RCC 7860 (cell line): ENCODE measurements around the gene REELD1.
A peak's percentile ranks its signal among the peaks of the same experiment; 100 is the strongest.

Source experiments
- DNase-seq: peaks from one replicate; pipeline ENCODE4 v3.0.0-alpha.2; 2015; ENCODE audit warnings: low spot score
- FAIRE-seq: peaks from 2 replicates; lab custom pipeline; 2012; peaks lifted over from hg19 to GRCh38; lab: Jason Lieb, UNC

REELD1 gene

DNA sequence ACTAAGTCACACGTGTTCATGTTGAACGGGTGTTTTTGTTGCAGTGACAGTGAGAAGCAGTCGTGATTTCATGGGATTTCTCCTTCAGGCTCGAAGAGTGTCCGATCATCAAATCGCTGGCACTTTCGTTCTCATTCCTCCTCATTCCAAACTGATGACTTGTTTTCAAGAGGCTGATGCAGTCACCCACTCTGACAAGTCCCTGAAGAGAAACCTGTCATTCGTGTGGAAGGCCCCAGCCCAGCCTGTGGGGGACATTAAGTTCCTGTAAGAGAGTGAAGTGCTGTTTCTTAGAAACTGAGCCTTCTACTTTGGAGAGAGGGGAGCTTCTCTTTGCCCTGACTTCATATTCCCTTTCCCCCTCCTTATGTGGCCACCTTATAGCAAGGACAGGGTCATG is 8.0 kb downstream of the REELD1 start:
- DNase-seq = peak; percentile 73
- no peak for FAIRE-seq

DNA sequence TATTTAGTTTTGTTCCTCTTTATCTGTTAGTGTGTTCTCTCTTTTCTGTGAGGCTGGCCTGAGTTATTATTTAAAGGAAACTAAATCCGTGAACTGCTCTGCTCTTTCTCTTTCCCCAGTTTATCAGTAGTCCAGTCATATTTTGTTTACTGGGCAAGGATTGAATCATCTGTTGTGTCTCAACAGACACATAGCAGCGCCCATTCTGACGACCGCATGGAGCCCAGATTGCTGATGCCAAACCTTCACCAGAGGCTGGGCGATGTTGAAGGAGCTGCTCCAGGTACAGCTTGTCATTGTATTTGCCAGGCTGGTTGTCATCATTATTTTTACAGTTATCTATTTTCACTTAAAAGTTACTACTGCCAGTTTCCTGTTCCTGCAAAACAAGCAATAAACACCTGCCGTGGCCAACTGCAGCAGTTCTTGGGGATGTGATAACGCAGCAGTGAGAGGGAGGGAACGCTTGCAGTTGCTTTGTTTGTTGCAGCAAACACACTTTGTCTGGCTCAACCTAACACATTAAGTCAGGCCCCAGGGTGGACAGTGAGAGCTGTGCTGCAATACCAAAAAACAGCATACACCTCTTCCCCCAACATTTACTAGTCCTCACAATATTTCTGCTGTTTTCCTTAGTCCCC is 10.1 kb downstream of the REELD1 start:
- FAIRE-seq (no peak), DNase-seq (no peak)

DNA sequence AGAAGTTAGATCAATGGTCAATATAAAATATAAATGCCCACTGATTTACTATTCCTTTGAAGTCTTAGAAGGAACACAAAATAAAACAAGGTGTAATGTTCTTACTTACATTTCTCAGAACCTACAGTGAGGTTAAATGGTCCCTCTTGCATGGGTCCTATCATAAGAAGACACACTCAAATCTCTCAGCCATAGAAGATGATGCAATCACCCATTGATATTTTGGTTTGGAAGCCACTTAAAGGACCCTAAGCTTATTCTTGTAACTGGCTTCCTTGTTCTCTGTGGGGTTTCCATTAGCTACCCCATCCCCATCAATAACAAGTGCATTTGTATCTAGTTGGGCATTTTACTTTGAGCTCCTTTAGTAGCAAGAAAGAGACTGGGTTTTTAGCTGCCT is 15.1 kb downstream of the REELD1 start:
- FAIRE-seq = no peak
- DNase-seq = no peak

DNA sequence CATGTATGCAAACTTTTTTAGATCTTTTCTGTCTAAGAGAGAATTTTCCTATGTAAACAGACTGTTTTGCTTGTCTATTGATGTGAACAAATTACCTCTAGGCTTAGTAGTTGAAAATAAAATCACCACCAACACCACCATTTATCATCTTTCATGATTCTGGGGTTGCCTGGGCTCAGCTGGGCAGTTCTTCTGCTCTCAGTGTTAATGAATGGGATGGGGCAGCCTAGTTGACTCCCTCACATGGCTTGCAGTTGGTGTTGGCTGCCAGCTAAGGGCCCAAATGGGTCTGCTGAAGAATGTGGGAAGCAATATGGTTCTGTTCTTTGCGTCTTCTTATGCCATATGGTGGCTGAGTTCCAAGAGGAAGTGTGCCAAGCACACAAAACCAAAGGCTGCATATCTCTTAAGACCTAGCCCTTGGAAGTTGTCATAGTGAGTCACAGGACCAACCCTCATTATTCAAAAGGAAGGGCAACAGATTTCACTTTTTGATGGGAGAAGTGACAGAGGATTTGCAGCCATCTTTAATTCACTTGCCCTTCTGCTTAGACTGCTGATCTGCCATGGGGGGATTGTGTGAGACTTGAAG is 17.9 kb downstream of the REELD1 start:
- FAIRE-seq (no peak), DNase-seq (no peak)

DNA sequence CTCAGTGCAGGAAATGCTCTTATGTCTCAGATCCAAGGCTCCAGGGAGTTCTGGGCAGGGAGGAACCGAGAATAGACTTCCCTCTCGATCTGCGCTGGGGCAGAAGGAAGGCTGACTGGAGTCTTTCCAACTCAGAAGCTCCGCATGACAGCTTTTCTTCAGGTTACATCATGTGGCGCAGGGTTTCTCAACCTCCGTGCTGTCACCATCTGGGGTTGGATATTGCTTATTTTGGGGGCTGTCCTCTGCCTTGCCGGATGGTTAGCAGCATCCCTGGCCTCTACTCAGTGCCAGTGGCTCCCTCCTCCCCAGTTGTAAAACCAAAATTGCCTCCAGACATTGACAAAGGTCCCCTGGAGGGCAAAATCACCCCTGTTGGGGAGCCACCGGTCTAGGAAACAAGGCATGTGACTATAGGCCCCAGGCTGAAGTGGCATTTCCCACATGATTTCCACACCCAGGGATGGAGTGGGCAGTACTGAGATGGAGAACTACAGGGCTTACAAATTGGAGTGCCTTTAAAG is 21.4 kb downstream of the REELD1 start:
- no peak for FAIRE-seq
- DNase-seq = no peak

DNA sequence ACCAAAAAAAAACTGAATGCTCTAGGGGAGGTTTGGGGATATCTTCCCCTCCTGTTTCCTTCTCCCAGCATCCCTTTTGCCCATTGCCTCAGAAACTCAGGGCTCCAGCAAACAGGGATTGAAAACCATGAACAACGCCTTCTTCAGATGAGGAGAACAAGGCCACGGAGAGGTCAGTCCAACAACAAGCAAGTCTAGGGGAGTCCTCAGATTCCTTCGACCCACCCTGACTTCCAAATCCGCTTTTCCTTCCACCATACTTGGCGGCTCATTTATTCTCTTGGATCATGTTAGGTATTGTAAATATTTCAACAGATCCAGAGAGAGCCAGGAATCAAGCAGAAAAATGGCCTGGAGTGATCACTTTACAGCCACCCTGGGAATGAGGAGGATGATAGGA is 21.9 kb downstream of the REELD1 start:
- FAIRE-seq (no peak), DNase-seq (no peak)

DNA sequence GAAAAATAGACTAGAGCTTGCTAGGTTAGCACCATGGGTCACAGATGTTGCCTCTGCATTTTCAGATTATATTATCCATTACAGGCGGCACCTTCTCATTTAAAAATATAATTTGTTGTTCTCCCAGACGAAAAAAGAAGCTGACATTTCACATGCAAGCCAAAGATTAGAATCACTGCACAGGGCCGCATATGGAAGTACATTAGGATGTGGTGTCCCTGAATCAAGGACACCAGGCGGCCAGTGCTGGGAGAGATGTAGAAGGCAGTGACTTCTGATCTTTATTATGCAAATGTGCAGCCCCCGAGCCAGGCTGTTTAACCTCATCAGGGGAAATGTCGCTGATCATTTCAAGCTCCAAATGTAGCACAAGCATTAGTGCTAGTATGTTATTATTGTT is 22.8 kb downstream of the REELD1 start:
- no peak for DNase-seq
- FAIRE-seq = no peak

DNA sequence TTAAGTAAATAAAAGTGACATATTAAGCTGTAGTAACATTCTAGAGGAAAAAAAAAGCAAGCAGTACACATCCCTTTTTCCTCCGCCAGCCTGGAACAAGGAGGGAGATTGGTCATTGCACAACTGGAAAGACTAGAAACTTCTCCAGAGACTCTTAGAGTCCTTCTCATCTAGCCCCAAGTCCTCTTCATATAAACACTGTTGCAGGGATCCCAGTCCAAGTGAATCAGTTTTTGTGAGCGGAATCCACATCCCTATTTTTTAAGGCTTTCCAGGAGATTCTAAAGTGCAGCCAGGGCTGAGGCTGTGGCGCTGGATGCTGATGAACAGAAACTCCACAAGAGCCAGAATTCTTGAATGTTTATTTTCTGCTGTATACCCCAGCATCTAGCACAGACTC is 23.8 kb downstream of the REELD1 start:
- FAIRE-seq = no peak
- no peak for DNase-seq

DNA sequence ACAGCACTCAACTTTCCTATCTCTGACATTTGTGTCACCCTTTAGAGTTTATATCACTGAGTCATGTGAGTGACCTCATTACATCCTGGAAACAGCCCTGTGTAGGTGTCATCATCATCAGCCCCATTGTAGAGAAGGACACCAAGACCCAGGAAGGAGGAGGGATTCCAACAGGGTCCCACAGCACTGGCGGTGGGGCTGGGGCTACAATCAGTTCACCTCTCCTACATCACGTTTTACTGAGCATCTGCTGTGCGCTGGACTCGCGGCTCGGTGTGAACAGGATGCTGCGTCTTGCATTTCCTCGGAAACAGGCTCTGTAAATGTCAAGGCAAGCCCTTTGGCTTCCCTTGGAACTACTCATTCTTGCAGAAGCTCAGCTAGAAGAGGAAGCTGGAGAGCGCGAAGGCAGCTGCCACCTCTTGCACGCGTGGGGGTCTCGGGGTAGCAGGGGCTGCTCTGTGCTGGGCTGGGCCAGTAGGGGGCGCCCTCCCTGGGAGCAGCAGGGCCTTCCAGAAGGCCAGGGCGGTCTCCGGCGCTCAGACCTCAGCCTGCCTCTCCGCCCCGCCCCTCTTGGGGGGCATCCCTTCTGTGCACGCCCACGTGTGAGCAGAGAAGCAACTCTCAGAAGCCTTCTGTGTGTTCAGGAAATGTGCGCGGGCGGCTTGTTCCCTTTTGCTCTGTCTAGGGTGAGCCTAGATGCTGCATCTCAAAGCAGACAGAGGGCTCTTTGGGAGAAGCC is 29.0 kb downstream of the REELD1 start:
- FAIRE-seq = no peak

DNA sequence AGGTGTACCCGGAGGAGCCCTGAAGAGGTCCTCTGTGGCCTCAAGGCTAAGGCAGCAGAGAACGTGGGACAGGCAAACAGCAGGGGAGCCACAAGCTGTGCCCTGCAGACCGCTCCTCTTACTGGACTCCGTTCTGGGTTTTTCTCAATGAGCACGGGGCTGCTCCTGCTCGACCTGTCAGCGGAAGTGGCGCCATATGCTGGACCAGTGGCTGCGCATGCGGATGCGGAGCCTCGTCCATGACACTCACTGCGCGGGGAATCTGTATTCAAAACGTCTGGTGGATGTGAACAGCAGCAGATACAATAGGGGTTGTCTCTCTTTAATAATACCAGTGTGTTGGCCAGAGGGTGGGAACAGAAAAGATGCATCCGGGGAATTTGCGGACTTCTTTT is 29.5 kb downstream of the REELD1 start:
- FAIRE-seq = no peak
- DNase-seq = no peak

More for the DNA sequence above, 29.0 kb downstream of the REELD1 start:
- DNase-seq = peak; percentile 68

DNA sequence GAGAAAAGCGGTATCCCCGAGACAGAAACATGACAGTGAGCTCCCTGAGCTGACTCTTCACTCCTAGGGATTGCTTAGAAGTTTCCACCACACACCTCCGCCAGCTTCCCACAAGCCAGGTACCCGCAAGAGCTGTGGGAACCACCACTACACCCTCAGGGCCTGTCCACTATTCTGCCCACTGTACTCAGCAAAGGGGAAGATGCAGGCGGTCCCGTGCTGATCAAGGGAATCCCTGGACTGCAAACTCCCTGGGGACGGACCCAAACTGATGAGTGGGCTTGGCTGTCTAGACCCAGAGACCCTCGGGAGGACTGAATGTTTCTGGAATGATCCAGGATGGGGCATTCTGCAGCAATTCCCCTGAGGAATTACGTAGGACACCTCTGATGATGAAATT is 30.2 kb downstream of the REELD1 start:
- no peak for DNase-seq
- FAIRE-seq = no peak

DNA sequence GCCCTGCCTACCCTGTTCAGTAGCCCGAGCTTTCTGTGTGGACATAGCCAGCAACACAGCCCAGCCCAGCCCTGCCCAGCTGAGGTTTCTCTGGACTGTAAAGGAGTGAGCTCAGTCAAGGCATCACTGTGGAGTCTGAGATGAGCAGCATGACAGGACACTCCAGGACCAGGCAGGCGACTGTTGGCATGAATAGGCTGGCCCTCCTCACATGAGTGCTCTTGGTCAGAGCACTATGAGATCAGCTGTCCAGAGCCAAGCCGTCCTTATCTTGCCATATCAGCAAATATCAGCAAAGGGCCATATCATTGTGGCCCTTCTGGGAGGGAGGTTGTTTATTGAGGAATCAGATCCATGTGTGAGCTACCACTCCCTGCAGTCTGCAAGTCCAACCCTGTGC is 30.9 kb downstream of the REELD1 start:
- DNase-seq (peak; percentile 78), FAIRE-seq (no peak)

DNA sequence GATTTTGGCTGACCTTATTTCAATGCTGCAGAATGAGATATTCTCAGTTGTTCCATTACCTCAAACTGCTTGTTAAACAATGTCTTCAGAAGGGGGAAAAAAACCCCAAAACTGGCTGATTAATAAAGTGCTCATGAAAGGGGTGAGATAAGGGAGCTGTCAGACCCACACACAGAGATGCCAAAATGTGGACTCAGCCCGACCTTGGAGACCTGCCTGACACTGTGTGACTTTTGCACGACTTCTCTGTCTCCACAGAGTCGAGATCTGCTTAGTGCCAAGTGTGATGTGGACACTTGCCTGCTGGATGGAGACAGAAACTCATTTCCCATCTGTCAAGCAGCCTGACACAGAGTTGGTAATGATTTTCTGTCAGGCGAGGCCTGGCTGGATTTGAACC is 31.5 kb downstream of the REELD1 start:
- no peak for FAIRE-seq
- DNase-seq = peak; percentile 5

DNA sequence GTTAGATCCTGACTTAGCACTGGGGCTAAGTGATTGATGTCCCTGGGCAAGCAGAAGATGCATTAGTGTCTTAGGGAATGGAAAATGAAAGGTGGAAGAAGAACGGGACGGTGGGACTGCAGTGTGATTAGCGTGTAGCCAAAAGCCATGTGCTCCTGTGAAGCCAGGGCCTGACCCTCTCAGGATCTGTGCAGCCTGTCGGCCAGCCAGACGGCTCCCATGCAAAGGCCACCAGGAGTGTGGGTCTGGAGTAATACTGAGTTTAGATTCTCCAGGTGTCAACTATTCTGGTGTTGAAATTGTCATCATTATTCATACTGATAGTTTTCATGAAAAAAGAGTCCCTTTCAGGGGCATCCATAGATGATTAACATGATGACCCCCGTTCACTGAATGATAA is 32.0 kb downstream of the REELD1 start:
- DNase-seq = no peak
- no peak for FAIRE-seq

DNA sequence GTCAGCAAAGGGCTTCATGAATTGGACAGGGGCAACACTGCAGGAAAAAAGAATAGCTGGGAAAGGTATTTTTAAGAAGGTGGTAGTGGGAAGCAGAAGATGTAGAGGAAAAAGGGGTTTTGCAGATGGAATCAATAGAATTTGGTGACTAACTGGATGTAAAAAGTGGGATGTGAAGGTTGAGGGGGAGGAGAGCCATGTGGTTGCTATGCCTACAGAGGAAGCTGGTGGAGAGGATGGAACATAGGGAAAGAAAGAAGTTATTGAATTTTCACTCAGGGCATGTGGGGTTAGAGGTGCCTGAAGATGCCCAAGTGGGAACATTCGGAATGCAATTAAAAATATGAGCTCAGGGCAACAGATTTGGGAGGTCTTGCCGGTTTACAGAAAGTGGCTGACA is 33.0 kb downstream of the REELD1 start:
- DNase-seq = no peak
- FAIRE-seq = no peak

DNA sequence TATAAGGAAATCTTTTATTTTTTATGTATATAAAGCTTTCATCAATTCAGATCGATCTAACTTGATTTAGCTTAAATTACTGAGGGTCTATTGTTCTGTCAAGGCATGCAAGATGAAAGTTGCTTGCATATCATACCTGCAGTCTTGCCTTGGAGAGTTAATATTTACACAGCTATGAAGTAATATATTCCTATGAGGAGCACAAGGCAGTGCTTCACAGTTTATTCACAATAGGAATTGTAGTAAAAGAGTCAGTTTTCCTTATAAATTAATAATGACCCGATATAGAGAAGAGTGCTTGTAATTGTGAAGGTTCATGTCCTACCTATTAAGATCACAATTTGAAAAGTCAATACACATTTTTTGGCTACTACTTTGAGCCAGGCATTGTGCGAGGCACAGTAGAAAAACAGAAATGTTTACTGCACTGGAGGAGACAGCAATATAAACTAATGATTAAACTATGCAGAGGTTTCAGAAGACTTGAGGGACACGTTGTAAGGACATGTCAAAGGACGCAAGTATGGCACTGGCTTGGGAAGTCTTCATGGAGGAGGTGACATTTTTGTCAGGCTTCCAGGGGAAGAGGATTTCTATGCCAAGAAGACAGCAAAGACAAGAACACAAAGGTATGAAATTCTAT is 38.8 kb downstream of the REELD1 start:
- no peak for FAIRE-seq
- no peak for DNase-seq

DNA sequence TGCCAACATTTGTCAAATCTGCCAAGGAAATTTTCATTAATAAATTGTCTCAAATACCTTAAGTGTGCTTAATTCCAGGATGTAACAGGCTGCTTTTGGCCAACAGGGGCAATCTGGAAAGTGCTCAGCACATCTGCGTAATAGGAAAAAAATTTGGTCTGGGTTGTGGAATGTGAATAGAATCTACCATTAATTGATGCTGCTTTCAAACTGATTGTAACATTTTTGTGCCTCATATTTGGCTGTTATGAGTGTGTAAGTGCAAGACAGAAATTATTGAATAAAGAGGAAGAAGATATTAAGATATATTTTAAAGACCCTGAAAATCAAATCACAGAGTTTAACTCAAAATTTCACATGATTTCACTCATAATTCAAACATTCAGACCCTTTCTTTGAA is 41.1 kb downstream of the REELD1 start:
- no peak for FAIRE-seq
- DNase-seq = peak; percentile 44

DNA sequence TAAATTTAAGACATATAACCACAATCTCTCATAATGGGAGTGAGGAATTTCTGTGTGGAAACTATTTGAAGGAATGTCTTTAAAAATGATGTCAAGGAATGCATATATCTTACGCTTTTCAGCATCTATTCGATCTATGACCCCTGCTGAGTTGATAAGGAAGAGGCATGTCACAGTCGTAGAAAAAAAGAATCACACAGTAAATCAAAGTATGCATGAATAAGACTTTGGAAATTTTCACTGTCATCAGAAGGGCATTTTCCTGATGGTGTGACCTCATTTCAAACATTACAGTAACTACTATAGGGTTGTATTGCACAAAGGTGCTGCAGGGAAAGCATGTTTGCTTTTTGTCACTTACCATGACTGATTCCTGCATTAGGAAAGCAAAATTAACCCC is 41.5 kb downstream of the REELD1 start:
- DNase-seq (peak; percentile 86), FAIRE-seq (no peak)

DNA sequence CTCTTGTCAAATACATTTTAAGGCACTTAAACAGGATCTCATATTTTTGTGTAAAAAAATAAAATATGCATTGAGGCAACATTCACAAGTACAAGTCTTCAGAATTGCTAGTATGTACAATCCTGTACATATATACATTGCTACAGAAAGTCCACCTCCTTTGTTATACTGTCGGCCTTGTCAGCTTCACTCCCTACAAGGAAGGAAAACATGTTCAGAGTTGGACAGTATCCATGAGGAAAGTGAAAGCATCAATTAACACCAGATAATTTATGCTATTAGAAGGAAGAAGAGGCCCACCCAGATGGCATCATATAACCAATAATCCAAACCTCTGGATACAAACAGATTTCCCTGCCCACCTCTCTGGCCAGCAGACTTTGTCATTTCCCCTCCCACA is 42.0 kb downstream of the REELD1 start:
- FAIRE-seq = no peak
- DNase-seq = no peak

DNA sequence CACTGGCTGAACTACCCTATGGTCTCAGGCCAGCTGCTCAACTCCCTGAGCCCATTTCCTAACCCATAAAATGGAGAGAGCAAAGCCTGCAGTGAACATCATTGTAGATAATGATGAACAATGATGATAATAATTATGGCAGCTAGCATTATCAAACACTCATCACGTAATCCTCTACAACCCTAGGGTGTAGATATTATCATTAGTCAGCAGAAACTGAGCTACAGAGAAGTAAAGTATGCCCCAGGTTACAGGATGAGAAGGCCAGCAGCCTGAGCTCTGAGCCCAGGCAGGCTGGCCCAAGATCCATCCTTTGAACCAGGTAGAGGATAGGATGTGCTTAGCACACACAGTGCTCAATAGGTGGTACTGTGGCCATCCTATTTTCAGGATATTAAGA is 43.2 kb downstream of the REELD1 start:
- no peak for DNase-seq
- FAIRE-seq = no peak

DNA sequence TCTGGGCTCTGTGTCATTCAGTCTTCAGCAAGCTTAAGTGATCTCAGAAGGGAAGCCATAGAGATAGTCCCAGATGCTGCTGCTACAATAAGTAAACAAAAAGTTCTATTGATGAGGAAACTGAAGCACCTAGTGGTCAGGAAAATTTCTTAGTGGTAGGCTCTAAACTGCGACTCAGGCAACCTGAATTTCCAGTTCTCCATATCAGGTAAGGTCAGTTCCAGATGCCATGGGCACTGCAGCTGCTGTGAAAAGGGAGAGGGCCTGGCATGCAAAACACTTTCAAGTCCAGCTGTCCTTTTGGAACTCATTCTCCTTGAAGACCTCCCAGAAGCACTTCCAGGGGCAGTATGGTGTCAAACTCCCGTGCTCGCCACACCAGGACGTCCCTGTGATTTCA is 46.2 kb downstream of the REELD1 start:
- DNase-seq (no peak), FAIRE-seq (no peak)

DNA sequence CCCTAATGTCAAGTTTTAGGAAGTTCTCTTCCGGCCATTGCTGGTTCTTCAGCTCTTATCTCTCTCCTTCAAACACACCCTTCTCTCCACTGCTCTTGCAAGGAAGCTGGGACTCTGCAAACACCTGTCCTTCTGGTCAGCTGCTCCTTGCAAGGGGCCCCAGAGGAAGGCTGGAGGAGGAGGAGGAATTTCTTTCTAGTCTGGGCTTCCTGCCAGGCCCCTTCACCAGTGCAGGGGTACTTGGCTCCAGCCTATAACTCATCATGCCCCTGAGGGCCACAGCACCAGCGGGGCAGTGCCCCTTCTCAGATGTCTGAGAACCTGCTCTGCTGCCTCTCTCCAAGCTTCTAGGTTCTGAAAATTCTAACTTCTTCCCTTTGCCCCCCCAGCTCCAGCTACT is 46.7 kb downstream of the REELD1 start:
- FAIRE-seq = no peak
- no peak for DNase-seq
